ENCODE results near the gene ZIM2. TPM values are rescaled to one million over a fixed set of nuclear protein-coding genes. Genes with fewer than 3 reads are reported as not detected.

ZIM2 gene
- total and polyA plus RNA-seq, 9 of the 15 experiments (the other 6 are each of a cell fraction or from before 2014, with no cell fraction given), result not detected

DNA sequence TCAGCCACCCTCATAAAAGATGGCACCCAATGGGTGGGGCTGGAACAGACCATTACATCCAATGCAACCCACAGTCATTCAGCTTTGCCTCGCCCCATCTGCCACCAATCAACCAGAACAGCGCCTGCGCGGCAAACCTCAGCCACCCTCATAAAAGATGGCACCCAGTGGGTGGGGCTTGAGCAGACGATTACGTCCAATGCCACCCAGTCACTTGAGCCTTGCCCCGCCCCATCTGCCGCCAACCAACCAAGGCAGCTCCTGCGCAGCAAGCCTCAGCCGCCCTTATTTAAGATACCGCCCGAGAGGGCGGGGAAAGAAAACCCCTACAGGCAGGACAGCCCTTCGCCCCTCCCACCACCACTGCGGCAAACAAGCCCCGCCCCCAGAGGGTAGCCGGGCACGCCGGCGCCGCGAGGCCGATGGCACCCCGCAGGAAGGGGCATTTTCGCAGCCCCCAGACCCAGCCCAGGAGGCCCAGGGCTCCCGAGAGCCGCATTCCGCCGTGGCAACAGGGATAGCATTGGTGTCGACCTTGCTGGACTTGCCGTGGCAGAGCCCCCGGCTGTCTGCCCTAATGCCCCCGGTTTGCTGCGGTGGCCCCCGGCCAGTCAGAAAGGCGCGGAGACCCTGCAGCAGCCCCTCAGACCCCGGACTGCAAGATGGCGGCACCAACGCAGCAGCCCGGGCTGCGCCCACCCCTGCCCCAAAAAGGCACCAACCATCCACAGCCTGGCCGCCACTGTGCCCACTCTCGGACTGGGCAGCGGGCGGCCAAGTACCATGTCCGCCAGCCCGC lies 675 bp downstream of the ZIM2 start:
- ChIA-PET POLR2A (no interaction called here), CTCF (ENCODE audit: low intra/inter-chr PET ratio) (no interaction called here)
- no peaks in the 10 kb centered on the region for H3K4me1 ChIP-seq (replicated peaks in 1 of 2; ENCODE audit: control insufficient read depth in 2 of 2, insufficient read depth in 2 of 2, low read length in 2 of 2)
- H3K9ac ChIP-seq (ENCODE audit: insufficient read depth in 1 of 2, low read depth in 2 of 2, low read length in 2 of 2), result no peak overlapping the region
- BruUV-seq (replicated peaks), result no TSS peak
- H3K9me3 ChIP-seq (replicated peaks; ENCODE audit: control insufficient read depth, insufficient read depth, low read depth, low read length), result peaks cover 2% of the 10 kb centered on the region; the same call in 1 of the 2 replicates
- no peaks in the 10 kb centered on the region for H3K27me3 ChIP-seq (ENCODE audit: control insufficient read depth in 2 of 2, insufficient read depth in 2 of 2, low read length in 2 of 2)
- H3K36me3 ChIP-seq (ENCODE audit: control insufficient read depth, insufficient read depth, low read length), result no peaks in the 10 kb centered on the region
- FAIRE-seq (no peak), DNase-seq (ENCODE audit: extremely low read depth in 1 of 4, low spot score in 3 of 4) (no peak), ATAC-seq (no peak)
- no peaks in the 10 kb centered on the region for H4K20me1 ChIP-seq (replicated peaks; ENCODE audit: control insufficient read depth, insufficient read depth, low read length)
- intact Hi-C loops (cut with micrococcal nuclease), result no loop called here
- no peaks in the 10 kb centered on the region for H3K9me1 ChIP-seq (ENCODE audit: control insufficient read depth, insufficient read depth, low read length)
- H3K4me2 ChIP-seq (ENCODE audit: insufficient read depth, low read length), result no peak overlapping the region
- in situ Hi-C loops (cut with MboI), result no loop called here
- H3K4me3 ChIP-seq, result no peak overlapping the region
- no peaks in the 10 kb centered on the region for H3K79me2 ChIP-seq (ENCODE audit: control insufficient read depth, insufficient read depth, low read length)
- 32% methylated on average over 30 of the region's 48 CpGs for WGBS (ENCODE audit: insufficient coverage, low coverage, missing lambda C conversion rate)
- no peak overlapping the region for H2AFZ ChIP-seq (ENCODE audit: low read depth, low read length)
- H3K27ac ChIP-seq (ENCODE audit: extremely low read depth, low read depth, low read length), result no peak overlapping the region
- TF ChIP-seq ZNF785 (CRISPR knock-in tag; IDR thresholded peaks at IDR 0.05) (no peak), MECOM (CRISPR knock-in tag; IDR thresholded peaks at IDR 0.05) (no peak), GABPB1 (CRISPR knock-in tag; IDR thresholded peaks at IDR 0.05) (no peak), PHTF2 (CRISPR knock-in tag; IDR thresholded peaks at IDR 0.05) (no peak), MYC (IDR thresholded peaks at IDR 0.05; ENCODE audit: low read depth, low read length) (no peak), MYC (CRISPR knock-in tag; IDR thresholded peaks at IDR 0.05; ENCODE audit: borderline replicate concordance, low read depth) (no peak), MYBL2 (IDR thresholded peaks at IDR 0.05; ENCODE audit: low read depth) (no peak), MYBL2 (CRISPR knock-in tag; IDR thresholded peaks at IDR 0.05; ENCODE audit: borderline replicate concordance) (no peak)
- TF ChIP-seq, protein P1, sequence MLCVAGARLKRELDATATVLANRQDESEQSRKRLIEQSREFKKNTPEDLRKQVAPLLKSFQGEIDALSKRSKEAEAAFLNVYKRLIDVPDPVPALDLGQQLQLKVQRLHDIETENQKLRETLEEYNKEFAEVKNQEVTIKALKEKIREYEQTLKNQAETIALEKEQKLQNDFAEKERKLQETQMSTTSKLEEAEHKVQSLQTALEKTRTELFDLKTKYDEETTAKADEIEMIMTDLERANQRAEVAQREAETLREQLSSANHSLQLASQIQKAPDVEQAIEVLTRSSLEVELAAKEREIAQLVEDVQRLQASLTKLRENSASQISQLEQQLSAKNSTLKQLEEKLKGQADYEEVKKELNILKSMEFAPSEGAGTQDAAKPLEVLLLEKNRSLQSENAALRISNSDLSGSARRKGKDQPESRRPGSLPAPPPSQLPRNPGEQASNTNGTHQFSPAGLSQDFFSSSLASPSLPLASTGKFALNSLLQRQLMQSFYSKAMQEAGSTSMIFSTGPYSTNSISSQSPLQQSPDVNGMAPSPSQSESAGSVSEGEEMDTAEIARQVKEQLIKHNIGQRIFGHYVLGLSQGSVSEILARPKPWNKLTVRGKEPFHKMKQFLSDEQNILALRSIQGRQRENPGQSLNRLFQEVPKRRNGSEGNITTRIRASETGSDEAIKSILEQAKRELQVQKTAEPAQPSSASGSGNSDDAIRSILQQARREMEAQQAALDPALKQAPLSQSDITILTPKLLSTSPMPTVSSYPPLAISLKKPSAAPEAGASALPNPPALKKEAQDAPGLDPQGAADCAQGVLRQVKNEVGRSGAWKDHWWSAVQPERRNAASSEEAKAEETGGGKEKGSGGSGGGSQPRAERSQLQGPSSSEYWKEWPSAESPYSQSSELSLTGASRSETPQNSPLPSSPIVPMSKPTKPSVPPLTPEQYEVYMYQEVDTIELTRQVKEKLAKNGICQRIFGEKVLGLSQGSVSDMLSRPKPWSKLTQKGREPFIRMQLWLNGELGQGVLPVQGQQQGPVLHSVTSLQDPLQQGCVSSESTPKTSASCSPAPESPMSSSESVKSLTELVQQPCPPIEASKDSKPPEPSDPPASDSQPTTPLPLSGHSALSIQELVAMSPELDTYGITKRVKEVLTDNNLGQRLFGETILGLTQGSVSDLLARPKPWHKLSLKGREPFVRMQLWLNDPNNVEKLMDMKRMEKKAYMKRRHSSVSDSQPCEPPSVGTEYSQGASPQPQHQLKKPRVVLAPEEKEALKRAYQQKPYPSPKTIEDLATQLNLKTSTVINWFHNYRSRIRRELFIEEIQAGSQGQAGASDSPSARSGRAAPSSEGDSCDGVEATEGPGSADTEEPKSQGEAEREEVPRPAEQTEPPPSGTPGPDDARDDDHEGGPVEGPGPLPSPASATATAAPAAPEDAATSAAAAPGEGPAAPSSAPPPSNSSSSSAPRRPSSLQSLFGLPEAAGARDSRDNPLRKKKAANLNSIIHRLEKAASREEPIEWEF (CRISPR knock-in tag; IDR thresholded peaks at IDR 0.05), result no peak
- TF ChIP-seq, protein P2, sequence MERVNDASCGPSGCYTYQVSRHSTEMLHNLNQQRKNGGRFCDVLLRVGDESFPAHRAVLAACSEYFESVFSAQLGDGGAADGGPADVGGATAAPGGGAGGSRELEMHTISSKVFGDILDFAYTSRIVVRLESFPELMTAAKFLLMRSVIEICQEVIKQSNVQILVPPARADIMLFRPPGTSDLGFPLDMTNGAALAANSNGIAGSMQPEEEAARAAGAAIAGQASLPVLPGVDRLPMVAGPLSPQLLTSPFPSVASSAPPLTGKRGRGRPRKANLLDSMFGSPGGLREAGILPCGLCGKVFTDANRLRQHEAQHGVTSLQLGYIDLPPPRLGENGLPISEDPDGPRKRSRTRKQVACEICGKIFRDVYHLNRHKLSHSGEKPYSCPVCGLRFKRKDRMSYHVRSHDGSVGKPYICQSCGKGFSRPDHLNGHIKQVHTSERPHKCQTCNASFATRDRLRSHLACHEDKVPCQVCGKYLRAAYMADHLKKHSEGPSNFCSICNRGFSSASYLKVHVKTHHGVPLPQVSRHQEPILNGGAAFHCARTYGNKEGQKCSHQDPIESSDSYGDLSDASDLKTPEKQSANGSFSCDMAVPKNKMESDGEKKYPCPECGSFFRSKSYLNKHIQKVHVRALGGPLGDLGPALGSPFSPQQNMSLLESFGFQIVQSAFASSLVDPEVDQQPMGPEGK (CRISPR knock-in tag; IDR thresholded peaks at IDR 0.05; ENCODE audit: borderline replicate concordance), result no peak
- TF ChIP-seq, protein P3, sequence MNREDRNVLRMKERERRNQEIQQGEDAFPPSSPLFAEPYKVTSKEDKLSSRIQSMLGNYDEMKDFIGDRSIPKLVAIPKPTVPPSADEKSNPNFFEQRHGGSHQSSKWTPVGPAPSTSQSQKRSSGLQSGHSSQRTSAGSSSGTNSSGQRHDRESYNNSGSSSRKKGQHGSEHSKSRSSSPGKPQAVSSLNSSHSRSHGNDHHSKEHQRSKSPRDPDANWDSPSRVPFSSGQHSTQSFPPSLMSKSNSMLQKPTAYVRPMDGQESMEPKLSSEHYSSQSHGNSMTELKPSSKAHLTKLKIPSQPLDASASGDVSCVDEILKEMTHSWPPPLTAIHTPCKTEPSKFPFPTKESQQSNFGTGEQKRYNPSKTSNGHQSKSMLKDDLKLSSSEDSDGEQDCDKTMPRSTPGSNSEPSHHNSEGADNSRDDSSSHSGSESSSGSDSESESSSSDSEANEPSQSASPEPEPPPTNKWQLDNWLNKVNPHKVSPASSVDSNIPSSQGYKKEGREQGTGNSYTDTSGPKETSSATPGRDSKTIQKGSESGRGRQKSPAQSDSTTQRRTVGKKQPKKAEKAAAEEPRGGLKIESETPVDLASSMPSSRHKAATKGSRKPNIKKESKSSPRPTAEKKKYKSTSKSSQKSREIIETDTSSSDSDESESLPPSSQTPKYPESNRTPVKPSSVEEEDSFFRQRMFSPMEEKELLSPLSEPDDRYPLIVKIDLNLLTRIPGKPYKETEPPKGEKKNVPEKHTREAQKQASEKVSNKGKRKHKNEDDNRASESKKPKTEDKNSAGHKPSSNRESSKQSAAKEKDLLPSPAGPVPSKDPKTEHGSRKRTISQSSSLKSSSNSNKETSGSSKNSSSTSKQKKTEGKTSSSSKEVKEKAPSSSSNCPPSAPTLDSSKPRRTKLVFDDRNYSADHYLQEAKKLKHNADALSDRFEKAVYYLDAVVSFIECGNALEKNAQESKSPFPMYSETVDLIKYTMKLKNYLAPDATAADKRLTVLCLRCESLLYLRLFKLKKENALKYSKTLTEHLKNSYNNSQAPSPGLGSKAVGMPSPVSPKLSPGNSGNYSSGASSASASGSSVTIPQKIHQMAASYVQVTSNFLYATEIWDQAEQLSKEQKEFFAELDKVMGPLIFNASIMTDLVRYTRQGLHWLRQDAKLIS (CRISPR knock-in tag; IDR thresholded peaks at IDR 0.05), result no peak
